Panc1 (cell line): ENCODE measurements around the gene GPR180.

Experiments
- CTCF ChIP-seq: fragments of 450-650 bp; IDR thresholded peaks from 2 replicates; pipeline ENCODE4 v1.5.1; 2017; ENCODE audit warnings: mild to moderate bottlenecking
- POLR2AphosphoS5 ChIP-seq: IDR thresholded peaks from 2 replicates; pipeline ENCODE4 v1.6.1; 2012; ENCODE audit warnings: mild to moderate bottlenecking, low read depth, low read length, moderate library complexity
- SIN3A ChIP-seq: IDR thresholded peaks from 2 replicates; pipeline ENCODE4 v1.6.1; 2012; ENCODE audit warnings: low read depth, mild to moderate bottlenecking, low read length, moderate library complexity, borderline replicate concordance; ENCODE audit not compliant: insufficient read depth

- TF ChIP-seq POLR2AphosphoS5 (no peak), CTCF (no peak), SIN3A (no peak)
Observed at GRCh38 chr13:94559222-94559795, 42.3 kb upstream of the GPR180 start.
